HepG2 (cell line): ENCODE data around the gene SYAP1. TPM values are rescaled to one million over a fixed set of nuclear protein-coding genes. Genes with fewer than 3 reads are reported as not detected.

Source experiments
- ASH2L ChIP-seq: fragments of 300-600, 200-600 bp; sonication (generic); IDR thresholded peaks from 2 replicates; pipeline ENCODE4 v1.7.0; 2017; ENCODE audit warnings: low read depth, mild to moderate bottlenecking, moderate library complexity, mixed read lengths, low read length; ENCODE audit not compliant: insufficient read length
- DRAP1 ChIP-seq: IDR thresholded peaks from 2 replicates; pipeline ENCODE4 v1.6.1; 2016; ENCODE audit warnings: missing genetic modification reagents, missing compliant biosample characterization
- FOXA1 ChIP-seq, 2 experiments: fragments of 450-650 bp in 1 of 2; sonication (generic) in 1 of 2; formaldehyde crosslinking in 1 of 2; IDR thresholded peaks; 2 replicates each; pipeline versions ENCODE4 v1.4.0 to v1.6.1; 2016 to 2020; ENCODE audit warnings: missing genetic modification reagents in 1 of 2
- HOXA3 ChIP-seq: sonication (generic); formaldehyde crosslinking; IDR thresholded peaks from 2 replicates; pipeline ENCODE4 v1.5.0; 2020; ENCODE audit warnings: missing genetic modification reagents
- KDM4B ChIP-seq: sonication (generic); formaldehyde crosslinking; IDR thresholded peaks from 2 replicates; pipeline ENCODE4 v1.4.0; 2020; ENCODE audit warnings: missing genetic modification reagents
- KLF16 ChIP-seq, 2 experiments: sonication (generic) in 1 of 2; formaldehyde crosslinking in 1 of 2; IDR thresholded peaks; 2 replicates each; pipeline versions ENCODE4 v1.6.1 to v1.8.0; 2016 to 2023; ENCODE audit warnings: missing genetic modification reagents in 2 of 2, missing compliant biosample characterization in 1 of 2
- MBNL3 ChIP-seq: fragments of 250-450 bp; sonication (Bioruptor Pico); conservative IDR thresholded peaks from 2 replicates; pipeline ENCODE4 v1.8.0; 2022; ENCODE audit warnings: mild to moderate bottlenecking, inconsistent platforms
- NAIF1 ChIP-seq: sonication (generic); formaldehyde crosslinking; IDR thresholded peaks from 2 replicates; pipeline ENCODE4 v1.5.0; 2020; ENCODE audit warnings: mild to moderate bottlenecking, missing genetic modification reagents, borderline replicate concordance
- PLSCR1 ChIP-seq: sonication (generic); formaldehyde crosslinking; IDR thresholded peaks from 2 replicates; pipeline ENCODE4 v1.5.0; 2020; ENCODE audit warnings: missing genetic modification reagents, mild to moderate bottlenecking, borderline replicate concordance
- RNF219 ChIP-seq: sonication (generic); formaldehyde crosslinking; IDR thresholded peaks from 2 replicates; pipeline ENCODE4 v1.5.0; 2020; ENCODE audit warnings: mild to moderate bottlenecking, missing genetic modification reagents
- SAP130 ChIP-seq: IDR thresholded peaks from 2 replicates; pipeline ENCODE4 v1.6.1; 2016; ENCODE audit warnings: low read depth
- ZNF577 ChIP-seq: sonication (generic); formaldehyde crosslinking; IDR thresholded peaks from 2 replicates; pipeline ENCODE4 v1.4.0; 2020; ENCODE audit warnings: mild to moderate bottlenecking, low read depth, missing genetic modification reagents, borderline replicate concordance
- ZNF598 ChIP-seq: sonication (generic); formaldehyde crosslinking; IDR thresholded peaks from 2 replicates; pipeline ENCODE4 v1.5.1; 2020; ENCODE audit warnings: mild to moderate bottlenecking, missing genetic modification reagents, borderline replicate concordance
- ZNF629 ChIP-seq: sonication (generic); formaldehyde crosslinking; conservative IDR thresholded peaks from 2 replicates; pipeline ENCODE4 v1.5.0; 2020; ENCODE audit warnings: missing genetic modification reagents
- ZNF770 ChIP-seq: sonication (generic); formaldehyde crosslinking; IDR thresholded peaks from 2 replicates; pipeline ENCODE4 v1.5.0; 2020; ENCODE audit warnings: mild to moderate bottlenecking, missing genetic modification reagents
- ZNF850 ChIP-seq: sonication (generic); formaldehyde crosslinking; conservative IDR thresholded peaks from 2 replicates; pipeline ENCODE4 v1.9.0; 2021; ENCODE audit warnings: mild to moderate bottlenecking, missing genetic modification reagents
- polyA plus RNA-seq, 8 experiments: library from polyadenylated mRNA; depleted of rRNA in 3 of 8; stranded (reverse) in 7 of 8; unstranded in 1 of 8; fragments of >200 nt; fragmentation: Illumina TruSeq in 4 of 8; extraction: Trizol in 4 of 8; gene quantifications; 2 replicates each; pipeline versions ENCODE4 v1.2.1 to v1.2.3, GENCODE V29; 2011 to 2016; ENCODE audit warnings: low read depth in 4 of 8, missing spikeins in 1 of 8, mixed read lengths in 1 of 8; ENCODE audit not compliant: insufficient read depth in 1 of 8
- total RNA-seq, 5 experiments: library from RNA; depleted of rRNA; stranded (reverse); fragments of >200 nt; fragmentation: Illumina TruSeq; extraction: Trizol; gene quantifications; 2 replicates each; pipeline ENCODE4 v1.2.3, GENCODE V29; 2016; ENCODE audit warnings: low read depth in 1 of 5

The SYAP1 gene
- total and polyA plus RNA-seq, 2 of the 13 experiments (the other 11 are each of a cell fraction or from before 2014, with no cell fraction given) = 4.9 to 18.5 TPM

- no peak for TF ChIP-seq ASH2L
- TF ChIP-seq MBNL3 (CRISPR knock-in tag) = no peak
- TF ChIP-seq RNF219 (CRISPR knock-in tag) = no peak
- no peak for TF ChIP-seq HOXA3 (CRISPR knock-in tag)
- TF ChIP-seq DRAP1 (CRISPR knock-in tag) = no peak
- no peak for TF ChIP-seq ZNF629 (CRISPR knock-in tag)
- TF ChIP-seq KLF16 (CRISPR knock-in tag; IDR thresholded peaks at IDR 0.05) = no peak
- no peak for TF ChIP-seq ZNF770 (CRISPR knock-in tag)
- peak; percentile 6; the same call in 1 of the 2 replicates for TF ChIP-seq SAP130 (CRISPR knock-in tag)
- no peak for TF ChIP-seq ZNF577 (CRISPR knock-in tag)
- no peak for TF ChIP-seq ZNF850 (CRISPR knock-in tag)
- no peak for TF ChIP-seq PLSCR1 (CRISPR knock-in tag)
- no peak for TF ChIP-seq KDM4B
- TF ChIP-seq ZNF598 (CRISPR knock-in tag) = no peak
- TF ChIP-seq FOXA1 (IDR thresholded peaks at IDR 0.05) = no peak
- TF ChIP-seq FOXA1 (CRISPR knock-in tag; IDR thresholded peaks at IDR 0.05) = no peak
- no peak for TF ChIP-seq NAIF1 (CRISPR knock-in tag)
- TF ChIP-seq, all 625 proteins: peak for 16
These were observed 7.4 kb upstream of the SYAP1 start (continued) for GRCh38 chrX:16711893-16712547.
